GM18502 (cell line): ENCODE data around the gene TWSG1.
"Not testable (repeated sequence)": the region's sequence is repeated elsewhere in the genome, so short reads cannot be mapped to it uniquely, and the experiment has no call there.

Experiments
- ATAC-seq: cut with Tn5 transposase; IDR thresholded peaks from one replicate; pipeline ENCODE4 v1.9.1; 2021; ENCODE audit warnings: mild to moderate bottlenecking; ENCODE audit not compliant: unreplicated experiment, poor library complexity

TWSG1 gene

GRCh38 chr18:9421096-9421900 is 86.7 kb downstream of the TWSG1 start:
- ATAC-seq, result no peak

DNA sequence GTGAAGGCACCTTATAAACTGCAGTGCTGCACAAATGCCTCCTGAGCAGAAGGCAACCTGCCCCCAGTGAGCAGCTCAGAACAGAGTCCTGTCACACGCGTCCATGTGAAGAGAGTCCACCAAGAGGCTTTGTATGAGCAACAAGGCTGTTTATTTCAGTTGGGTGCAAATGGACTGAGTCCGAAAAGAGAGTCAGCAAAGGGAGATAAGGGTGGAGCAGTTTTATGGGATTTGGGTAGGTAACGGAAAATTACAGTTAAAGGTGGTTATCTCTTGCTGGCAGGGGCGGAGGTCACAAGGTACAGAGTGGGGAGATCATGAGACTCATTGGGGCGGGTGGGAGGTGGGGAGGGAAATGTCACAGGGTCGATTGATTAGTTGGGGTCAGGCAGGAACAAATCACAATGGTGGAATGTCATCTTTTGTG is 87.3 kb downstream of the TWSG1 start:
- ATAC-seq, result no peak

GRCh38 chr18:9422816-9423519 is 88.4 kb downstream of the TWSG1 start:
- no peak for ATAC-seq

GRCh38 chr18:9423648-9424047 is 89.1 kb downstream of the TWSG1 start:
- ATAC-seq, result not testable (repeated sequence)

- ATAC-seq, result not testable (repeated sequence)
Observed at GRCh38 chr18:9424235-9424634, 89.7 kb downstream of the TWSG1 start.

DNA sequence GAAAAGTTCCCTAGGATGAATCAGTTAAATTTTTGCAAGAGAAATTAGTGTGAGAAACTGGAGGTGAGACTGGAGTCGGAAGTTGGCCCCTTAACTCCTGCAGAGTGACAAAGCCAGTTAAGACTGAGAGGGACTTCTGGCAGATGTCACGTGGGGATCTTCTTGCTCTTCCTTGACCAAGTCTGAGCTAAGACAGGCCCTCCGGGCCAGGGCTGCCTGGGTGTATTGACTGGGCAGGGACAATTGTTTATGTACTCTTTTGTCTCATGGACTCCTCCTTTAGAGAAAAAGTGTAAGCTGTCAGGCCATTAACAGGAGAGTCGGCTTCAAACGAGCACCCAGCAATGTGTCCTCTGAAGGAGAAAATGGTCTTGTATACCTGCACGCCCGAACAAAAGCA is 92.2 kb downstream of the TWSG1 start:
- no peak for ATAC-seq

DNA sequence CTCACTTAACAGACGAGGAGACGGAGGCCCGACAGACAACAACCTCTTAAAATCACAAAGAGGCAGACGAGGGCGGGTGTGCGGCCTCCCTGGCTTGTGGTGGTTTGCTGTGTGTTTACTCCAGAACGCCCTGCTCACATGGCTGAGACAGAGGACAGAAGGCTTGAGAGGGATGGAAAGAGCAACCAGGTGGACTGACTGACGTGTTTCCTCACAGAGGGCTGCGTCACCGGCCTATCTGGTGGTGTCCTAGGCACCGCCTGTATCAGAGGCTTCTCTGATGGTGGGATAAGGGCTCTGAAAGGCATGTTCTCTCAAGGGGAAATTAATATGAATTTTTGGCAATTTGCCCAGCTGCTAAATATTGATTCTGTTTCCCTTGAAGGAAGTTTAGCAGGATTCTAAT is 93.7 kb downstream of the TWSG1 start:
- ATAC-seq, result no peak

DNA sequence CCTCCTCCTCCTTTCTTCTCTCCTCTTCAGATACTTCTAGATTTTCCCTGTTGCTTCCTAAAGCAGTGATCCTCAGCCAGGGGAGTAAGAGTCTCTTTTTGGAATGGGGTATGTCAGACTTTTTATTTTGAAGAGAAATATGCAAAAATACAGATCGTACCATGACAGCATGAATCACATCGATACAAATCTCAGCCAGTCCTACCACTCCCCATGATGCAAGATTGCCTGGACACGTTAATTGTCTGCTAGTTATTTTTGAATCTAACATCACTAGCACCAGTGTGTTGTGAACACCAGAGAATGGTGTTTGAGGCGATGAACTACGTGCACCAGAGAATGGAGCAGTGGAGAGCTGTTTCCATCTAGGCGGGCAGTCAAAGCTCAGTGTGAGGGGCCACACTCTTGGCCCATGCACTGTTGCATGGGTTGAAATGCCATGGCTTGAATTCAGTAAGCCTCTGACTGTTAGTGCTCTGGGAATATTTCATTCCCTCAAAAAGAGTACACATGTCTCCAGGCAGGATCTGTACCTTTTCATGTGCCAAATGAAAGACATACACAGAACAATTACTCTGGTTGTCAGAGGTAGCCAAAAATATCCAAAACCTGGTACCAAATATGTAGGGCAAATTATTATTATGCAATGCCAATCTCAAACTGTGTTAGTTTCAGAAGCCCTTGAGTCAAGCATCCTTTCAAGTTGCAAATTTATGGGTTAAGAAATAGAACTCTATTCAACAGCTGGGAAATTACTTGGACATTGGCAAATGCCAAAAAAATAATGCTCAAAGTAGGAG is 94.5 kb downstream of the TWSG1 start:
- no peak for ATAC-seq

DNA sequence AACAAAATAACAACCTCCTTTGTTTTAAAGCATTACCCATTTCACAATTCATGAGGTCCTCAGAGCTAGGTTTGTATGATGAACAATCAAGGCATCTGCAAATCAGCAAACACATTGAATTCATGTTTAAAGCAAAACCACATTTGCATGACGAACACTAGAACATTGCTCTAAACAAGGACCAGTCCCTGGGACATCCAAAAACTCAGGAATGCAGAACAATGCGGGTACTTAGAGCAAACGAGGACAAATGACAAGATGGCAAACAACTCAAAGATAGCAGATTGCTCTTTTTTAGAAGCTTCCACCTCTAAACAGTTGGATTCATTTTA is 95.1 kb downstream of the TWSG1 start:
- no peak for ATAC-seq

DNA sequence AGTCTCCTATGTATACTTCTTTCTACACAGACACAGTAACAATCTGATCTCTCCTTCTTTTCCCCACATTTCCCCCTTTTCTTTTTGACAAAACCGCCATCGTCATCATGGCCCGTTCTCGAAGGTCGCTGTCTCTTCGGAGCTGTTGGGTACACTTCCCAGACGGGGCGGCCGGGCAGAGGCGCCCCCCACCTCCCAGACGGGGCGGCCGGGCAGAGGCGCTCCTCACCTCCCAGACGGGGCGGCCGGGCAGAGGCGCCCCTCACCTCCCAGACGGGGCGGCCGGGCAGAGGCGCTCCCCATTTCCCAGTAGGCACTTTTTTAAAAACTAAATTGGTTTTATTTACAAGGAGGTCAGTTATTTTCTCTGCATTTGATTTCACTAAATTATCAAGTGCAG is 95.7 kb downstream of the TWSG1 start:
- not testable (repeated sequence) for ATAC-seq

GRCh38 chr18:9431296-9431695 is 96.7 kb downstream of the TWSG1 start:
- ATAC-seq, result no peak

- not testable (repeated sequence) for ATAC-seq
Observed at GRCh38 chr18:9433122-9433521, 98.5 kb downstream of the TWSG1 start.

DNA sequence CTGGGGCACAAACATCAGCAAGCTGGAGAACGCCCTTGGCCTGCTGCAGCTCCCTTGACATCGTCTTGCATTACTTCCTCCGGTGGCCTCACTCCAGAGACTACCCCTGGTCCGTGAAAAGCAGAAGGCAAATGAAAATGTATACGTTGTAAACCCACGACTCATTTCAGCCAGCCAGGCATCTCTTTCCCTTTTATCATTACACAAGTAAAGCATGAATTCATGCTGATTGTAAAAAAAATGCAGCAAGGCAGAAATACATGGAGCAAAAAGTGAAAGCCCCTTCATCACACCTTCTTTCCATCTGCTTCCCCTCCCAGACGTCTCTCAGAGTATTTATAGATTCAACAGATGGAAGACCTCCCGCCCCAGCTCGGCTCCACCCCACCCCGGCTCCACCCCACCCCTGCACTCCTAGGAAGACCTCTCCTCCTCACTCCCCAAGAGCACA is 99.1 kb downstream of the TWSG1 start:
- ATAC-seq, result no peak

DNA sequence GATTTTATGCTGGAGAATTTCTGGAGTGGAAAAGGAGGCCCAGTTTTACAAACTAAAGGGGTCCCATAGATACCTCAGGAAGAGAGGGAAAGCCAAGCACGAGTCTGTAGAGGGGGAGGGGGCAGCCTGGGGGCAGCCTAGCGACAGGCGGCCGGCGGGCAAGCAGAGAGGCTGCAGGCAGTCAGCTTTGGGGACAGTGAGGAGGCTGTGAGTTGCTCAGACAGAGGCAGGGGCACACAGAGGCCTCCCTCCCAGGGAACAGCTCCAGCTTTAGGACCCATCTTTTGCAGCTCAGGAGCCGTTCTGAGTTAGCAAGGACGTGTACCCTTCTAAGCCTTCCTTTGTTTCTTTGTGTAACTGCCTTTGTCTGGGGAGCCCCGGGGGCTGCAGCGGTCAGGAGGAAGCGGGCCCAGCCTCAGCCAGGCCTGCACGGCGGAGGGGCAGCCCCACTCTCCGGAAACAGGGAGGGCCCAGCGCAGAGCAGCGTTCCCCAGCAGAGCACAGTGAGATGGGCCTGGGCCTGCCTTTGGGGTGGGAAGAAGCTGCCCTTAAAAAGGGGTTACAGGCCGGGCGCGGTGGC is 99.6 kb downstream of the TWSG1 start:
- no peak for ATAC-seq

DNA sequence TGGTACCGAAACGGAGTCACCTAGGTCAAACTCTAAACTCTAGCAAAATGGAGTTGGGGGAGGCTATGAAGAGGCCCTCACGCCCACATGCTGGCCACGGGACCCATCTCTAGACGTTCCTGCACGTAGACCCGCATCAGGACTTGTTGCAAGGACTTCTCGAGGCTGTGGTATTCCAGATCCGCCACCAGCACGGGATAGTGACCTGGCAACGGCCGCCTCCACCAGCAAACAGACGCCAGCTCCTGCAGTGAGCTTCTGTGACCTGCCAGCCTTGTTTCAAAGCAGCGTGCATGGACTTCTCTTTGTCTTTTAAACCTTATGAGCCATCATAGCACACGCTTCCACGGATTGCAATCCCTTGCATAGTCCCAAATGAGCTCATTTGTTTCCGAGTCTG is 100.5 kb downstream of the TWSG1 start:
- no peak for ATAC-seq

GRCh38 chr18:9436206-9436929 is 101.8 kb downstream of the TWSG1 start:
- no peak for ATAC-seq

GRCh38 chr18:9437021-9437437 is 102.5 kb downstream of the TWSG1 start:
- no peak for ATAC-seq

GRCh38 chr18:9437672-9438071 is 103.1 kb downstream of the TWSG1 start:
- no peak for ATAC-seq

DNA sequence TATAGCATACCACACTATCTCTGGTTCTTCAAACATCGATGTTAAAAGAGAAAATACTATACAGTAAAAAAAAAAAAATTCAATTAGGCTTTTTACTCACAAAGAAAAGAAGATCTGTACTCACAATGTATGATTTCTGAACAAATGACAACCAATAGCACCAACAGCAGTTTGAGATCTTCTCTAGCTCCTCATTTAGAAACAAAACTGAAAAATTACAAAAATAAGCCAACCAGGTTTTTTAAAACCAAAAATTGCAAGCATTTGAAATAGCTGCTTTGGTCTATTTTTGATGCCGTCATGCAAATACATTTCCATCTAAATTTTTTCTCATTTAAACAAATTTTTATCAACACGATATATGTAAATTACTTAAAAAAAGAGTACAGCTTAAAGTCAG is 106.5 kb downstream of the TWSG1 start:
- ATAC-seq, result no peak

DNA sequence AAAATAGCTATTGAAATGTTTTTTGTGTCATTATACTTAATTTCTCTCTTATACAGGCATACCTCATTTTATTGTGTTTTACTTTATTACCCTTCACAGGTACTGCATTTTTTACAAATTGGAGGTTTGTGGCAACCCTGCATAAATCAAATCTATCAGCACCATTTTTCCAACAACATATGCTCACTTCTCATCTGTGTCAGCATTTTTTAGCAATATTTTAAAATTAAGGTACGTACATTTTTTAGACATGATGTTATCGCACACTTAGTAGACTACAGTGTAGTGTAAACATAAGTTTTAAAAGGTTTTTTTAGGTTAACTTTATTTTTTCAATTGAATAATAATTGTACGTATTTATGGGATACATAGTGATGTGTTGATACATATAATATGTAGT is 110.0 kb downstream of the TWSG1 start:
- no peak for ATAC-seq
